Activated naive CD8-positive, alpha-beta T cell (primary cell): Measurements from ENCODE around the gene CD52.
A peak's percentile ranks its signal among the peaks of the same experiment; 100 is the strongest.

Experiments used
- H3K27ac Mint-ChIP-seq: one replicate; pipeline ENCODE4 v1.8.0; 2021; ENCODE audit warnings: mixed read lengths
- H3K27me3 Mint-ChIP-seq: one replicate; pipeline ENCODE4 v1.8.0; 2021; ENCODE audit warnings: mixed read lengths
- H3K36me3 Mint-ChIP-seq: one replicate; pipeline ENCODE4 v1.8.0; 2021; ENCODE audit warnings: mixed read lengths
- H3K4me1 Mint-ChIP-seq: one replicate; pipeline ENCODE4 v1.8.0; 2021; ENCODE audit warnings: low read depth, mixed read lengths
- H3K4me3 Mint-ChIP-seq: one replicate; pipeline ENCODE4 v1.8.0; 2021; ENCODE audit warnings: mild to moderate bottlenecking, mixed read lengths
- H3K9me3 Mint-ChIP-seq: one replicate; pipeline ENCODE4 v1.8.0; 2021; ENCODE audit warnings: low read depth, mixed read lengths

CD52 gene, protein sequence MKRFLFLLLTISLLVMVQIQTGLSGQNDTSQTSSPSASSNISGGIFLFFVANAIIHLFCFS

DNA sequence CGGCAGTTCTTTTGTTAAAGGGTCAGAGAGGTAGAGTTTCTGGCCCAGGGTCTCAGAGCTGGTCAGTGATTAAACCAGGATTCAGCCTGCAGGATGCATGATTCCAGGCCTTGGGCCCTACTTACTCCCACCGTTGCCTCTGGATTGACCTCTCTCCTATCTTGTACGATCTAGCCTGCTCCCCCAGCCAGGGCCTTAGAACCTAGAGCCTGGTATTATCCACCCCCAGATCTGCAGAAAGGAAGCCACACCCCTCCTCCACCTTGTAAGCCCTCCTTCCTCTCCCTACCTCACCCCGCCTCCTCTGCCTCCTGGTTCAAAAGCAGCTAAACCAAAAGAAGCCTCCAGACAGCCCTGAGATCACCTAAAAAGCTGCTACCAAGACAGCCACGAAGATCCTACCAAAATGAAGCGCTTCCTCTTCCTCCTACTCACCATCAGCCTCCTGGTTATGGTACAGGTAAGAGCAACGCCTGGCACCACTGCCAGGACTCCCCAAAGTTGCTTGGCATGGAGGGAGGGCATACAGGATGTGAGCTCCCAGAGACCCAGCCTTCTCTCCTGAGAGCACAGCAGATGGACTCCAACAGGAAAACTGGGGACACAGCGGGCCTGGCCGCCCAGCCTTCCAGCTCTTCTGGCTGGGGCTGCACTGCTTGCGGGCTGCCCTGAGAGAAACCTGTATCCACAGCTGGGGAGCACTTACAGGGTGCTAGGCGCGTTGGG lies at the start of gene CD52:
CD52 (plus strand) TSS at position 347 of the 726 bp plus-strand sequence; CDS start at position 407, 60 bp downstream.
- H3K9me3 Mint-ChIP-seq, result no peaks in the 10 kb centered on the region
- peaks cover 2% of the 10 kb centered on the region for H3K36me3 Mint-ChIP-seq
- H3K27ac Mint-ChIP-seq, result peak within 1 kb of the TSS; percentile 93
- H3K27me3 Mint-ChIP-seq, result no peaks in the 10 kb centered on the region
- H3K4me3 Mint-ChIP-seq, result peak within 1 kb of the TSS; percentile 95
- peaks cover 79% of the 10 kb centered on the region for H3K4me1 Mint-ChIP-seq

DNA sequence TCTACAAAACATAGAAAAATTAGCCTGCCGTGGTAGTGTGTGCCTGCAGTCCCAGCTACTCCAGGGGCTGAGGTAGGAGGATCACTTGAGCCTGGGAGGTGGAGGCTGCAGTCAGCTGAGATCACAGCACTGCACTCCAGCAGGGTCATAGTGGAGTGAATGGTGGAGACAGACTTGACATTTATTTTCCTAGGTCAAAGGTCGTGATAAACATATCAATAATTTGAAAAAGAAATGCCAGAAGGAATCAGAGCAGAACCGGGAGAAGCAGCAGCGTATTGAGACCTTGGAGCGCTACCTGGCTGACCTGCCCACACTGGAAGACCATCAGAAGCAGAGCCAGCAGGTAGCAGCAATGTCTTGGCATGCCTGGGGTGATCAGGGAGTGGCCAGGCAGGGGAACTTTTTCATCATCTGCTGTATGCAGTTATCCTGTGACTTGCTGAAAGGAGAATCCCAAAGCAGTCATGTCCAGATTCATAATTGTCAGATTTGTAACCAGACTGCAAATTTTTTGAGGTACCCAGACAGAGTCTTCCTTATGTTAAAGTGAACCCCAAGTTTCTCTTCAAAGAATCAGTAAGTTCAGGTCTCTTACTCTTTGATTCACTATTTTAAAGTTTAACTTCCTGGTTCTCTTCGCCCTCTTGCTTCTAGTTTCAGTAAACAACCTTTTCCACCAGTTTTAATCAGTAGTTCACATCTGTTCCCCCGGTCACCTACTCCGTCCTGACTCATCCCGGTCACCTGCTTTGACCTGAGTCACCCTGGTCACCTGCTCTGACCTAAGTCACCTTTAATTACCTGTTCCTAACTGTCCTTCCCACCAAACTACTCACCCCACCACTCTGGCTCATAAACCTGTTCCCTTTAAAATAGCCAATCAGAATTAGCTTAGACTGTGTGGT lies 49.2 kb upstream of the CD52 start:
- Mint-ChIP-seq H3K4me3 (no peak overlapping the region), H3K9me3 (no peaks in the 10 kb centered on the region), H3K27me3 (no peaks in the 10 kb centered on the region), H3K36me3 (peaks cover 30% of the 10 kb centered on the region), H3K27ac (no peak overlapping the region), H3K4me1 (peaks cover 4% of the 10 kb centered on the region)

DNA sequence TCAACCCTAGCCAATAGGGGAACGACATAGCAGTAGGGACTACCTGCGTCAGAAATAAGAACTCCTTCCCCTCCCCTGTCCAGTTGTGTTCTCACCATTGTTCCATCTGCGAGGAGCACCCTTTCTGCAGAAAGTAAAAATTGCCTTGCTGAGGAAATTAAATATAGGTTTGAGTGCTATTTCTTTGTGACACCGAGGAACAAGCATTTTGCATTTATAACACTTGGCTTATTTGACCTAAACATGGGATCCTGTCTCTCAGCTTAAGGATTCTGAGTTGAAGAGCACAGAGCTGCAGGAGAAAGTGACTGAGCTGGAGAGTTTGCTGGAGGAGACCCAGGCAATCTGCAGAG lies 48.6 kb upstream of the CD52 start:
- H3K27ac Mint-ChIP-seq, result no peak overlapping the region
- peaks cover 31% of the 10 kb centered on the region for H3K36me3 Mint-ChIP-seq
- H3K9me3 Mint-ChIP-seq, result no peaks in the 10 kb centered on the region
- no peaks in the 10 kb centered on the region for H3K27me3 Mint-ChIP-seq
- H3K4me1 Mint-ChIP-seq, result peaks cover 4% of the 10 kb centered on the region
- H3K4me3 Mint-ChIP-seq, result no peak overlapping the region

DNA sequence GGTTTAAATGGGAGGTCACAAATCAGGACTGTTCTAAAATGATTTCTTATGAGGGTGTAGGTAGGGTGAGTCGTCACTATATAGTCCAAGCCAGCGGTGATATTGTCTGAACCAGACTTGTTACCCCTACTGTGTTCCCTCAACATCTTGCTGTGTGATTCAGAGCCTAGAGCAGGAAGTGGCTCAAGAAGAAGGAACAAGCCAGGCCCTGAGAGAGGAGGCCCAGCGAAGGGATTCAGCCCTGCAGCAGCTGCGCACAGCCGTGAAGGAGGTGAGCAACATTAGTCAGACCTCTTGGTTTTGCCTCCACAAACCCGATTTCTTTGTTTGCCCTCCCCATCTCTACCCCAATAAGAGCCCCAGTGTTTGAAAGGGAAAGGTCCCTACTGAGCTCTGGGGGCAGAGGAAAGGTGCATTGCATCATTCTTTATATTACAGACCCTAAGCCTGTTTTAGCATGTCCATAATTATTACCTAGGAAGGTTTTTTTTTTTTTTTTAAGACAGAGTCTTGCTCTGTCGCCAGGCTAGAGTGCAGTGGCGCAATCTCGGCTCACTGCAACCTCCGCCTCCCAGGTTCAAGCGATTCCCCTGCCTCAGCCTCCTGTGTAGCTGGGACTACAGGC lies 42.8 kb upstream of the CD52 start:
- Mint-ChIP-seq H3K9me3 (peaks cover 2% of the 10 kb centered on the region), H3K27ac (peak overlapping the region; percentile 51), H3K4me3 (no peak overlapping the region), H3K27me3 (no peaks in the 10 kb centered on the region), H3K36me3 (peaks cover 28% of the 10 kb centered on the region), H3K4me1 (peaks cover 51% of the 10 kb centered on the region)

DNA sequence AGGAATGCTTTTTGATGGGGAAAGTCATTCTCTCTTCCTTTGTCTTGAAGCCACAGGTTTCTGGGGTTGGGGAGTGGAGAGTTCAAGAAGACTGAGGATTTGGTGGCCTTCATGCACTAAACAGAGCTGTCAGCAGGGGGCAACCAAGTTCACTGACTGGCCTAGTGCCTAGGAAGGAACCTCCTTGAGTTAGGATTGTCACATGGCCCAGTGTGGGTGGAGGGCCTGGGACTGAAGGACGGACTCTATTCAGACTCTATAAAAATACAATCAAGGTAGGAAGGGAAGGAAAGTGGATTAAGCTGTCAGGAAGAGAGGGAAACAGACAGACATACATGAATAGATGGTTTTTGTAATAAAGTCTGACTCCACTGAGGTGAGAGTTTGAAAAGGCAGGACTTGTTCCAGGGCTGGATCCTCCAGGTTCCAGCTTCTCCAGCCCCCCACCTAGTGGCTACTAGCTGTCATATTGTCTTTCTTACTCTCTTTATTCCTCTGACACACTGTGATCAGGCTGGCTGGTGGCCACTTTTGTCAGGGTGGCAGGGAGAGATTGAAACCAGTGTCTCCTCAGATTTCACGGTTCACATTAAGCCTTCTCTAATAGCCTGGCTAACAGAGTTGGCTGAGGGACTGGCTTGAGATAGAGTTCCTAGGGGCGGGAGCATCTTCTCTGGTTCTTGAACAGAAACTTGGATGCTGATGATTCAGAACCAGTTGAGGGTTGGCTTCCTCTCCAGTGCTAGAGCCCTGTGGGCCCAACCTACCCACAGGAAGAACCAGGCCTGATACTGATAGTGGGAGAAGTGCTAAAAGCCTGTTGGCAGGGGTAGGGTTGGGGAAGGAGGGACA lies 42.0 kb upstream of the CD52 start:
- Mint-ChIP-seq H3K4me1 (peaks cover 53% of the 10 kb centered on the region), H3K36me3 (peaks cover 23% of the 10 kb centered on the region), H3K27me3 (no peaks in the 10 kb centered on the region), H3K27ac (peak overlapping the region; percentile 100), H3K4me3 (peak overlapping the region; percentile 94), H3K9me3 (peaks cover 2% of the 10 kb centered on the region)

DNA sequence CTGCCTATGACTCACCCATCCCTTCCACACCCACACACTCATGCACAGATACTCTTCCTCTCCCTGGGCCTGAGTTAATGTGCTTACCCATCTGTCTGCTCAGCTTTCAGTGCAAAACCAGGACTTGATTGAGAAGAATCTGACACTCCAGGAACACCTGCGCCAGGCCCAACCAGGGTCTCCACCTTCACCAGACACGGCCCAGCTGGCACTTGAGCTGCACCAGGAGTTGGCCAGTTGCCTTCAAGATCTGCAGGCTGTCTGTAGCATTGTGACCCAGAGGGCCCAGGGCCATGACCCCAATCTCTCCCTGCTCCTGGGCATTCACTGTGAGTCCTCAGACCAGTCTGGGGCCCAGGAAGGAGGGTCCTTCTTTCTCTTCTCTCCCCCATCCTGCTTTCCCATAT lies 41.3 kb upstream of the CD52 start:
- H3K4me1 Mint-ChIP-seq, result peaks cover 59% of the 10 kb centered on the region
- H3K36me3 Mint-ChIP-seq, result peaks cover 29% of the 10 kb centered on the region
- no peaks in the 10 kb centered on the region for H3K27me3 Mint-ChIP-seq

DNA sequence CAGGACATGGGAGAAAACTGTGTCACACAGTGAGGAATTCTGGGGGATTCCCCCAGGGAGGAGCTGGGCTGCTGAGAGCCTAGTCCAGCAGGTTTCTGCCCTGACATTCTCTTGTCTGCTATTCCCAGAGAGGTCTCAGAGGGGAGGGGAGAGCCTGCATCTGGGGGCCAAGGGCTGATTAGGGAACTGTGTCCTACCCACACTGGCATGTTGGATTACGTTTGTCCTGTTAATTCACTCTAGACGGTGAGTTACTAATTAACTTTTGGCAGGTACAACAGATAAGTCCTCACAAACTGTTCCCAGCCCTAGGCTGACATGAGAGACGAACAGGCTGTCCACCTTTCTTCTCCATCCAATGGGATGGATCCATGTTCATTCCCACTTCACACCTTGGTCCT lies 40.5 kb upstream of the CD52 start:
- H3K9me3 Mint-ChIP-seq, result peaks cover 2% of the 10 kb centered on the region
- H3K27me3 Mint-ChIP-seq, result no peaks in the 10 kb centered on the region
- H3K4me3 Mint-ChIP-seq, result peak overlapping the region; percentile 94
- peak overlapping the region; percentile 100 for H3K27ac Mint-ChIP-seq
- H3K36me3 Mint-ChIP-seq, result peaks cover 28% of the 10 kb centered on the region
- H3K4me1 Mint-ChIP-seq, result peaks cover 66% of the 10 kb centered on the region

More for the DNA sequence above, 41.3 kb upstream of the CD52 start:
- Mint-ChIP-seq H3K4me3 (peak overlapping the region; percentile 94), H3K27ac (peak overlapping the region; percentile 100), H3K9me3 (peaks cover 2% of the 10 kb centered on the region)

DNA sequence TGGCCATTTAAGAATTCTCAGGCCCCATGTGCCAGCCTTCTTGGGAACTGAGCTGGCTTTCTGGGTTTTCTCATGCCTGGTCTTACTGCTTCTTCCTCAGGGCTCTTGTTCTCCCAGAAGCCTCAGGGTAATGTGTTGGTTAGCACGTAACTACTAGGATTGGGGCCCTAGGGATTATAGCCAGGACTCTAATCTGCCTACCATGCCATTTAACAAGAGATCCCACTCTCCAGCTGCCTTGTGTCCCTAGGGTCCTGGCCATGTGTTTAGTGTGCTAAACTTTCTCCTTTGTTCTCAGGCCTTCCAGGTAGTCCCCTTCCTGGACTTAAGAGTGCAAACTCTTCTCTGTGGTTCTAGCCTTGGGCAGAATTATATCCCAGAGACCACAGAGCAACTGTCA lies 40.0 kb upstream of the CD52 start:
- Mint-ChIP-seq H3K4me1 (peaks cover 70% of the 10 kb centered on the region), H3K9me3 (peaks cover 2% of the 10 kb centered on the region), H3K4me3 (peak overlapping the region; percentile 94)

DNA sequence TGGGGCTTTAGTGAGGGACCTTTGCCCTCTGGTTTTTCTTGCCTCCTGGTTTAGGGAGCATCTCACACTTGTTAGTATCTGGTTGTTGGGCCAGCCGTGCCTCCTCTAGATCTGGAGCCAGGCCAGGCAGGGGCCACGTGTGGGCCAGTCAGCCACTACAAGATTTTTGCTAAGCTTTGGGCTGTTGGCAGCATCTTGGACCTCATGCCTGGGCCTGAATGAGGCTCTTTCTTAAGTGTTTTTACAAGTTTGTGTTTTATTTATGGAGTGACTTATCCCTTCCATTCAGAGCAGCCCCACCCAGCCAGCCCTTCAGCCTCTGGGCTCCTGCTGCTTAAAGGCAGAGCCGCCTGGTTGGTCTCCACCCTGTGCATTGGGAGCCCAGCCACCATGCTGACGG lies 39.5 kb upstream of the CD52 start:
- H3K4me1 Mint-ChIP-seq, result peaks cover 76% of the 10 kb centered on the region
- peak overlapping the region; percentile 100 for H3K27ac Mint-ChIP-seq
- no peaks in the 10 kb centered on the region for H3K27me3 Mint-ChIP-seq
- H3K36me3 Mint-ChIP-seq, result peaks cover 26% of the 10 kb centered on the region
- H3K4me3 Mint-ChIP-seq, result peak overlapping the region; percentile 94
- peaks cover 2% of the 10 kb centered on the region for H3K9me3 Mint-ChIP-seq

More for the DNA sequence above, 40.0 kb upstream of the CD52 start:
- H3K27me3 Mint-ChIP-seq, result no peaks in the 10 kb centered on the region
- peak overlapping the region; percentile 100 for H3K27ac Mint-ChIP-seq
- H3K36me3 Mint-ChIP-seq, result peaks cover 27% of the 10 kb centered on the region

DNA sequence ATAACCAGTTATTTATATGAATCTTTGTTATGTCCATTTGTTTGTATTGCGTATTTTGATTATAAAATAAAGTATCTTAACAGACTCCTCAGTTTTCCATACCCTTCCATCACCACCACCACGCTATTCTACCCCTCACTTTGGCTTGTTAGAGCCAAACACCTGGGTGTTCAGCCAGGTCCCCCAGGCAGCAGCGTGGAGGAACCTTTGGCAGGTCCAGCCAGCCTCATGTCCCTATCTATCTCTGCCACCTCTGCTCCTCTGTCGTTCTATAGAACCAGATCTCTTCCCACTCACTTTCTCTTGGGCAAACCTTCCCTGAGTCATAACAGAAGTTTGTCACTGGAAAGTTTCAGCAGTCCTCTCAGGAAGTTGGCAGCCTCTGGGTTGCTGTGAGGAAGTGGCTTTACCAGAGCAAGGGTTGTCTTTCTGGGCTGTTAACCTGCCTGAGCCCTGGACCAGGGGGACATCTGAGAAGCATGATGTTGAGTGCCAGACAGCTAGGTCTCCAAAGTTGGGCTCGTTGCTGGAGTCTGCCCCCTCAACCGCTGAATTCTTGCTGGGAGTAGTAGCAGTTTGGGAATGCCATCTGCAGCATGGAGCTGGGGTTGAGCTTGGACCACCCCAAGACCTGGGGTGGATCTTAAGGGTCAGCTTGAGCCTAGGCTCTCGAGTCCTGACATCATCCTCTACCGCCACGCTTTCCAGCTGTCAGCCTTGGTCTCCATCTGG lies 38.9 kb upstream of the CD52 start:
- Mint-ChIP-seq H3K9me3 (peaks cover 2% of the 10 kb centered on the region), H3K36me3 (peaks cover 27% of the 10 kb centered on the region), H3K27ac (peak overlapping the region; percentile 100)

DNA sequence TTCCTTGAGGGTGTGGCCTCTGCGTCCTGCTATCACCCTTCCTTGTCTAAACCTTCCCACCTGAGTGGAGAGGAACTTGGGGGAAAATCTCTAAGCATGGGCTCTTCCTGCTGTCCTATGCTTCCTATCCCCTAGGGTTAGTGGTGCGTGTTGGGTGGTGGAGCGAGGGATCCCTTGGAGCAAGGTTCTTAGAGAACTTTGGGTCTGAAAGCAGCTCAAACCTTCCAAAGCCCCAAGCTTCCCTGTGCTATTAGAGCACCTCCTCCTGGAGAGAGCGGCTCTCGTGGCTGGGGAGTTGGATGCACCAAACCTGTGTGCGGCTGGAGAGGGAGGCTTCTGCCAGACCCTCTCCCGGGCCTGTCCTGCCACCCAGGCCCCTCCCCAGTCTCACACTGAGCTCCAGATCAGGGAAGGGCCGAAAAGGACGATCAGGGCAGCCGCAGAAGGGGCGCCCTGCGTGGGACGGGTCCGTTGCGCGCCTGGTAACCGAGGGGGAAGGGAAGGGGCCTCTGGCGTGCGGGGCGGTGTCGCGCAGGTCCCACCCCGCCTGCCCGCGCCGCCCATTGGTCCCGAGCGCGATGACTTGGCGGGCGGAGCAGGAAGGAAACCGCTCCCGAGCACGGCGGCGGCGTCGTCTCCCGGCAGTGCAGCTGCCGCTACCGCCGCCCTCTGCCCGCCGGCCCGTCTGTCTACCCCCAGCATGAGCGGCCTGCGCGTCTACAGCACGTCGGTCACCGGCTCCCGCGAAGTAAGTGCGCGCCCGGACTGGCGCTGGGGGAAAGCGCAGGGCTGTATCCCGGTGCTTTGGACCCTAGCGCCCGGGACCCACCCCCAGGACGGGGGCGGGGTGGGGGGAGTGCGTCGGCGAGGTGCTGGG lies 38.1 kb upstream of the CD52 start, which contains the start of gene SH3BGRL3:
SH3BGRL3 (plus strand) TSS at position 631 of the 877 bp plus-strand sequence; CDS start at position 701, 70 bp downstream.
- Mint-ChIP-seq H3K9me3 (peaks cover 2% of the 10 kb centered on the region), H3K4me1 (peaks cover 85% of the 10 kb centered on the region), H3K27ac (peak within 1 kb of the TSS; percentile 100), H3K4me3 (peak within 1 kb of the TSS; percentile 94), H3K27me3 (no peaks in the 10 kb centered on the region), H3K36me3 (peaks cover 24% of the 10 kb centered on the region)

More for the DNA sequence above, 38.9 kb upstream of the CD52 start:
- no peaks in the 10 kb centered on the region for H3K27me3 Mint-ChIP-seq
- peak overlapping the region; percentile 94 for H3K4me3 Mint-ChIP-seq
- H3K4me1 Mint-ChIP-seq, result peaks cover 82% of the 10 kb centered on the region

DNA sequence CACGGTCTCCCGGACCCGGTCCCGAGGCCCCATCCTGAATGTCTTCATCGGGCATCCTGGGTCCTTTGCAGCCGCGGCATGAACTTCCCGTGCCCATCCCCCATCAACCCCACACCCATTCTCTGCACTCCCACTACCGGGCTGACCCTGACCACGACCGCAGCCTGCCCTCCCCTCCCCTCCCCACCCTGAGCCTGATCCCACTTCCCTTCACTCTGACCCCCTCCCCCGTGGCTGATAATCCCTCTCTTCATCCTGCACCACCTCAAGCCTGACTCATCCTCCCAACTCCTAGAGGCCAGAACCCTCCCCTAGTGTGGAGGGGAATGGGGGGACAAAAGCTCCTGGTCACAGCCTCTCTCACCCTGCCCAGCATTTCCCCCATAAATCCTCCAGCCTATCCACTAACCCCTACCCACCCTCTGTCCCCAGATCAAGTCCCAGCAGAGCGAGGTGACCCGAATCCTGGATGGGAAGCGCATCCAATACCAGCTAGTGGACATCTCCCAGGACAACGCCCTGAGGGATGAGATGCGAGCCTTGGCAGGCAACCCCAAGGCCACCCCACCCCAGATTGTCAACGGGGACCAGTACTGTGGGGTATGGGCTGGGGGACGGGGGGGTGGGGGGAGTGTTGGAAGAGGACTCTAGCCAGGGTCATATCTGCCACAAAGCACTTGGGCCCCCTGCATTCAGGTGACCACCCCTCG lies 37.3 kb upstream of the CD52 start:
- Mint-ChIP-seq H3K9me3 (peaks cover 2% of the 10 kb centered on the region), H3K4me3 (peak overlapping the region; percentile 94), H3K4me1 (peaks cover 87% of the 10 kb centered on the region), H3K27me3 (no peaks in the 10 kb centered on the region), H3K36me3 (peaks cover 23% of the 10 kb centered on the region), H3K27ac (peak overlapping the region; percentile 86)
